ENCODE data around the gene CDH19. TPM values are rescaled to one million over a fixed set of nuclear protein-coding genes. Genes with fewer than 3 reads are reported as not detected.

The CDH19 gene
- not detected in 2 replicates for total RNA-seq (2012; rRNA removed)

DNA sequence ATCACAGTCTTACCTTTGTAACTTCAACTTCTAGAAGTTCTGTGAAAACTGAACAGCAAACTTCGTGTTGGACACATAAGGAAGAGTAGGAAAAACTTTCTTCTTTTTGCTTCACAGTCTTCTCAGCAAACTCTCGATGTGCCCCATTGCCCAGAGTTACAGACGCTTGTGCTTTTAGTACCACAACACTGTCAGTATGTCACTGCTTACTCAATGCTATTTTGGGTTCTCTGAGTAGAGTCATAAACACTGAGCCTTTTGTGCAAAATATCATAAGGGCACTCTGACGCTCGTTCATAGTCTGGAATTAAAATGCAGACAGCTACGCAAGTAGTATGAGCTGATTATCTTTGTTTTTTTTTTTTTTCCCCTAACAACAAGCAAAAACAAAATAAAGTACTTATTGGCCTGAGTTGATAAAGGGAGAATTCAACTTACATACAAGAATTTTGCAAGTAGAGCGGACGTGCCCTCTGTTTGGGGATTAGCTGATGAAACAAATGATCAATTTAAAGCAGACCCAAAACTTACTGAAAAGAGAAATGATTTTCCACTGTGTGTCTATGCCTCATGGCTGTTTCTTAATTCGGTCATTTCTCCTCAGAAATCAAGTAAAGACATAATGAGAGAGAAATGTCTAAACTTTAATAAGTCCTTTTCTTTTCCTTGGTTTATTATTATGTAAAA is at the start of gene CDH19:
Gene CDH19 (minus strand): TSS at position 150 of the 687 bp plus-strand sequence. CDS start 31,886 bp downstream, outside the sequence.
- H3K27me3 ChIP-seq (ENCODE audit: control insufficient read depth, insufficient read depth, low read length): no peaks in the 10 kb centered on the region
- no peak within 1 kb of the TSS for H3K4me3 ChIP-seq (ENCODE audit: low read length)
- H3K9ac ChIP-seq (ENCODE audit: low read depth, low read length): no peak within 1 kb of the TSS
- H3K4me2 ChIP-seq (ENCODE audit: low read length): no peak within 1 kb of the TSS
- no peaks in the 10 kb centered on the region for H3K9me3 ChIP-seq (replicated peaks; ENCODE audit: low read length)
- H3K36me3 ChIP-seq (ENCODE audit: insufficient read depth, low read length): no peaks in the 10 kb centered on the region
- no peaks in the 10 kb centered on the region for H3K4me1 ChIP-seq (ENCODE audit: control insufficient read depth, insufficient read depth, low read length)

DNA sequence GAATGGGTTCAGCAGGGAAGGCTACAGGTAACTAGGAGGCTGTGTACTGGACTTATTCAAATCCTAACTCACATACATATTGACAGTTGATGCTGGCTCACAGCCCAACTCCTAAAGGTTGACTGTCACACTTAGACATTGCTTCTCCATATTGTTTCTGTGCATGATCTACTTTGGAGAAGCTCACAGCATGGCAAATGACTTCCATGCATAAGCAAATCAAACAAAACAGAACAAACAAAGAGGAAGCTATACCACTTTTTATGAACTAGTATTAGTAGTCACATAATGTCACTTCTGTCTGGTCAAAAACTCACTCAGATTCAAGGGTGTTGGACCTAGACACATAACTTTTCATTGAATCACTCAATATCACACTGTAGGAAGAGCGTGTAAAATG is 43.8 kb upstream of the CDH19 start:
- Histone ChIP-seq H3K4me2 (ENCODE audit: low read length) (no peak overlapping the region), H3K36me3 (ENCODE audit: insufficient read depth, low read length) (no peaks in the 10 kb centered on the region), H3K9me3 (replicated peaks; ENCODE audit: low read length) (no peaks in the 10 kb centered on the region), H3K27me3 (ENCODE audit: control insufficient read depth, insufficient read depth, low read length) (no peaks in the 10 kb centered on the region), H3K4me1 (ENCODE audit: control insufficient read depth, insufficient read depth, low read length) (no peaks in the 10 kb centered on the region), H3K4me3 (ENCODE audit: low read length) (no peak overlapping the region), H3K9ac (ENCODE audit: low read depth, low read length) (no peak overlapping the region)

GRCh38 chr18:66646609-66647008 is 42.7 kb upstream of the CDH19 start:
- Histone ChIP-seq H3K9ac (ENCODE audit: low read depth, low read length) (no peak overlapping the region), H3K4me1 (ENCODE audit: control insufficient read depth, insufficient read depth, low read length) (no peaks in the 10 kb centered on the region), H3K4me2 (ENCODE audit: low read length) (no peak overlapping the region), H3K27me3 (ENCODE audit: control insufficient read depth, insufficient read depth, low read length) (no peaks in the 10 kb centered on the region), H3K36me3 (ENCODE audit: insufficient read depth, low read length) (no peaks in the 10 kb centered on the region), H3K9me3 (replicated peaks; ENCODE audit: low read length) (no peaks in the 10 kb centered on the region), H3K4me3 (ENCODE audit: low read length) (no peak overlapping the region)

- Histone ChIP-seq H3K27me3 (ENCODE audit: control insufficient read depth, insufficient read depth, low read length) (no peaks in the 10 kb centered on the region), H3K9me3 (replicated peaks; ENCODE audit: low read length) (no peaks in the 10 kb centered on the region), H3K4me1 (ENCODE audit: control insufficient read depth, insufficient read depth, low read length) (no peaks in the 10 kb centered on the region), H3K4me3 (ENCODE audit: low read length) (no peak overlapping the region), H3K9ac (ENCODE audit: low read depth, low read length) (no peak overlapping the region), H3K36me3 (ENCODE audit: insufficient read depth, low read length) (no peaks in the 10 kb centered on the region), H3K4me2 (ENCODE audit: low read length) (no peak overlapping the region)
Measured at GRCh38 chr18:66645983-66646382, 42.1 kb upstream of the CDH19 start.

GRCh38 chr18:66641056-66641455 is 37.2 kb upstream of the CDH19 start:
- H3K27me3 ChIP-seq (ENCODE audit: control insufficient read depth, insufficient read depth, low read length): no peaks in the 10 kb centered on the region
- no peaks in the 10 kb centered on the region for H3K4me1 ChIP-seq (ENCODE audit: control insufficient read depth, insufficient read depth, low read length)
- H3K4me3 ChIP-seq (ENCODE audit: low read length): no peak overlapping the region
- H3K9me3 ChIP-seq (replicated peaks; ENCODE audit: low read length): no peaks in the 10 kb centered on the region
- no peak overlapping the region for H3K4me2 ChIP-seq (ENCODE audit: low read length)
- H3K36me3 ChIP-seq (ENCODE audit: insufficient read depth, low read length): no peaks in the 10 kb centered on the region
- H3K9ac ChIP-seq (ENCODE audit: low read depth, low read length): no peak overlapping the region

- Histone ChIP-seq H3K9ac (ENCODE audit: low read depth, low read length) (no peak overlapping the region), H3K27me3 (ENCODE audit: control insufficient read depth, insufficient read depth, low read length) (no peaks in the 10 kb centered on the region), H3K36me3 (ENCODE audit: insufficient read depth, low read length) (no peaks in the 10 kb centered on the region), H3K4me2 (ENCODE audit: low read length) (no peak overlapping the region), H3K9me3 (replicated peaks; ENCODE audit: low read length) (no peaks in the 10 kb centered on the region), H3K4me3 (ENCODE audit: low read length) (no peak overlapping the region), H3K4me1 (ENCODE audit: control insufficient read depth, insufficient read depth, low read length) (no peaks in the 10 kb centered on the region)
Measured at GRCh38 chr18:66640431-66640830, 36.5 kb upstream of the CDH19 start.

DNA sequence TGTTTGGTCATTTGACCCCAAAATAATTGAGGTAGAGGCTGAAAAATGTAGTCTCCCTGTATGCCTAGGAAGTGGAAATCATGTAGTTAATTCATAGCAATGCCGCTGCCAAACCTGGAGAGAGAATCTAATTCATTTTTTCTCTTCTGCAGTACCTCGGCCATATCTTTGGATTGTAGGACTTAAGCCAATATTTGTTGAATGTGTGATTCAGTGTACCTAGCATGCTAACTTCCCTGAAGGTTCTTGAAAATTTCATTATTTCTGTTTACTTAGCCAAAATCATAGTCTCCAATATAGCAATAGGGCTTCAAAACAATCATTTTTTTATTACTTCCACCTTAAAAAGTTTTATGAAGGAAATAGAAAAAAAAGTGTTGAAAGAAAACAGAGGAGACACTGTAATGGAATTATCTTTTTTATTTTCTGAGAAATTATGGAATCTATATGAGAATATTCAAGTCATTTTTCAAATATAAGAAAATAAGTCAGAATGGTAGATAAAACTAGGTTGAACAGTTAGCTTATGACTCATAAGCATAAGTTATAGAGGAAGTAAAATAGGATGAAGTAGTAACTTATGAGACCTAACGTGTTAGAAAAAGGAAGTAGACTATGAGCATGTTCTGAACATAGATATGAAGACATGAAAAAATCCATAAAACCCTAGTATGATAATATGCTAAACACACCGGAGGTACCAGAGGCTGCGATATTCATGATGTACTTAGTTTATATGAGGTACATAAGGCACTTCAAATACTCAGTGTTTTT is 35.2 kb upstream of the CDH19 start:
- no peaks in the 10 kb centered on the region for H3K9me3 ChIP-seq (replicated peaks; ENCODE audit: low read length)
- H3K4me2 ChIP-seq (ENCODE audit: low read length): no peak overlapping the region
- no peaks in the 10 kb centered on the region for H3K27me3 ChIP-seq (ENCODE audit: control insufficient read depth, insufficient read depth, low read length)
- H3K36me3 ChIP-seq (ENCODE audit: insufficient read depth, low read length): no peaks in the 10 kb centered on the region
- no peak overlapping the region for H3K9ac ChIP-seq (ENCODE audit: low read depth, low read length)
- no peak overlapping the region for H3K4me3 ChIP-seq (ENCODE audit: low read length)
- H3K4me1 ChIP-seq (ENCODE audit: control insufficient read depth, insufficient read depth, low read length): no peaks in the 10 kb centered on the region

- no peak overlapping the region for H3K9ac ChIP-seq (ENCODE audit: low read depth, low read length)
- H3K4me3 ChIP-seq (ENCODE audit: low read length): no peak overlapping the region
- H3K36me3 ChIP-seq (ENCODE audit: insufficient read depth, low read length): no peaks in the 10 kb centered on the region
- H3K4me1 ChIP-seq (ENCODE audit: control insufficient read depth, insufficient read depth, low read length): no peaks in the 10 kb centered on the region
- H3K27me3 ChIP-seq (ENCODE audit: control insufficient read depth, insufficient read depth, low read length): no peaks in the 10 kb centered on the region
- no peaks in the 10 kb centered on the region for H3K9me3 ChIP-seq (replicated peaks; ENCODE audit: low read length)
- H3K4me2 ChIP-seq (ENCODE audit: low read length): no peak overlapping the region
Measured at GRCh38 chr18:66635342-66635741, 31.5 kb upstream of the CDH19 start.

DNA sequence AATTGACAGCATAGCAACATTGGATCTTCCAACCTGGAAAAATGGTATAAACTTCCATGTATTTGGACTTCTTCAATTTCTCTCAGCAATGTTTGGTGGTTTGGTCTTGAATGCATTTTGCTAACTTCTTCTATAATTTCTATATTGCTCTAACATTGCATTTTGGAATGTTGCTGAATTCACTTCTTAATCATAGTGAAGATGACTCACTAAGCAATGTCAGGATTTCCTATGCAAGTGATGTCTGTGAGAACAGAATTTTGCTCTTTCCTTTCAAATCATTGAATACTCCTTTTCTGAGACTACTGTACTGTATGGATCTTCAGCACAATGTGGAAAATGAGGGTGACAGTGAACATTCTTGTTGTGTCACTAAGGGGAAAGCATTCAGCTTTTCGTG is 28.9 kb upstream of the CDH19 start:
- Histone ChIP-seq H3K4me3 (ENCODE audit: low read length) (no peak overlapping the region), H3K4me2 (ENCODE audit: low read length) (no peak overlapping the region), H3K36me3 (ENCODE audit: insufficient read depth, low read length) (no peaks in the 10 kb centered on the region), H3K9me3 (replicated peaks; ENCODE audit: low read length) (no peaks in the 10 kb centered on the region), H3K4me1 (ENCODE audit: control insufficient read depth, insufficient read depth, low read length) (no peaks in the 10 kb centered on the region), H3K9ac (ENCODE audit: low read depth, low read length) (no peak overlapping the region), H3K27me3 (ENCODE audit: control insufficient read depth, insufficient read depth, low read length) (no peaks in the 10 kb centered on the region)

DNA sequence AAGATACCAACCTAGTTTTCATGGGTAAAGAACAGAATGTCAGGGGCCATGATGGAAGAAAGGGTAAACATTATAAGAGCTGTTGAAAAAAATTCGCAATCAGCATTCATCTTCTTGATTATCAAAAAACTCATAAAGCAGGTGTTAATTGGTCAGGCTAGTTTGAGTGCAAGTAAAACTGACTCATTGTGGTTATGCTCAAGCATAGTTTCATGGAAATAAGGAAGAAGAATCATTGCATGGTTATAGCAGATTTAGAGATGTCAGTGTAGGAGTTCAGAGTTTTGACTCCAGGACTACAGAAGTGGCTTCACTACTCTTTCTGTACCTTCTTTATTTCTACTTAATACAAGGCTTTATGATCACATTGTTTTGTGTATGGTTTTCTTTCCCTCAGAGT is 26.9 kb upstream of the CDH19 start:
- Histone ChIP-seq H3K4me2 (ENCODE audit: low read length) (no peak overlapping the region), H3K4me1 (ENCODE audit: control insufficient read depth, insufficient read depth, low read length) (no peaks in the 10 kb centered on the region), H3K36me3 (ENCODE audit: insufficient read depth, low read length) (no peaks in the 10 kb centered on the region), H3K27me3 (ENCODE audit: control insufficient read depth, insufficient read depth, low read length) (no peaks in the 10 kb centered on the region), H3K9me3 (replicated peaks; ENCODE audit: low read length) (no peaks in the 10 kb centered on the region), H3K9ac (ENCODE audit: low read depth, low read length) (no peak overlapping the region), H3K4me3 (ENCODE audit: low read length) (no peak overlapping the region)

- Histone ChIP-seq H3K9ac (ENCODE audit: low read depth, low read length) (no peak overlapping the region), H3K4me1 (ENCODE audit: control insufficient read depth, insufficient read depth, low read length) (no peaks in the 10 kb centered on the region), H3K4me3 (ENCODE audit: low read length) (no peak overlapping the region), H3K4me2 (ENCODE audit: low read length) (no peak overlapping the region), H3K36me3 (ENCODE audit: insufficient read depth, low read length) (no peaks in the 10 kb centered on the region), H3K27me3 (ENCODE audit: control insufficient read depth, insufficient read depth, low read length) (no peaks in the 10 kb centered on the region), H3K9me3 (replicated peaks; ENCODE audit: low read length) (no peaks in the 10 kb centered on the region)
Measured at GRCh38 chr18:66623821-66624220, 19.9 kb upstream of the CDH19 start.

Measured in skeletal muscle satellite cell (primary cell).